Sigmoid colon (tissue), 4 donors: ENCODE data around the gene GP1BA.

Experiments used
- POLR2A ChIP-seq, 2 donors: fragments of 450-650 bp; IDR thresholded peaks; one replicate each; pipeline ENCODE4 v1.6.1; 2016; ENCODE audit warnings: antibody characterized with exemption in 2 of 2, mild to moderate bottlenecking in 2 of 2, moderate library complexity in 2 of 2
- POLR2AphosphoS5 ChIP-seq, 4 donors: sonication (generic); formaldehyde crosslinking; IDR thresholded peaks; one replicate each; pipeline ENCODE4 v1.6.1; 2017; ENCODE audit warnings: antibody characterized with exemption in 4 of 4
- TF ChIP-seq, protein P1 (sequence below), 4 experiments: fragments of 450-650 bp in 3 of 4; fragments of 200-600 bp in 1 of 4; IDR thresholded peaks; one replicate each; pipeline ENCODE4 v1.5.1; 2016 to 2019; ENCODE audit warnings: antibody characterized with exemption in 4 of 4, mild to moderate bottlenecking in 3 of 4, moderate library complexity in 2 of 4

DNA sequence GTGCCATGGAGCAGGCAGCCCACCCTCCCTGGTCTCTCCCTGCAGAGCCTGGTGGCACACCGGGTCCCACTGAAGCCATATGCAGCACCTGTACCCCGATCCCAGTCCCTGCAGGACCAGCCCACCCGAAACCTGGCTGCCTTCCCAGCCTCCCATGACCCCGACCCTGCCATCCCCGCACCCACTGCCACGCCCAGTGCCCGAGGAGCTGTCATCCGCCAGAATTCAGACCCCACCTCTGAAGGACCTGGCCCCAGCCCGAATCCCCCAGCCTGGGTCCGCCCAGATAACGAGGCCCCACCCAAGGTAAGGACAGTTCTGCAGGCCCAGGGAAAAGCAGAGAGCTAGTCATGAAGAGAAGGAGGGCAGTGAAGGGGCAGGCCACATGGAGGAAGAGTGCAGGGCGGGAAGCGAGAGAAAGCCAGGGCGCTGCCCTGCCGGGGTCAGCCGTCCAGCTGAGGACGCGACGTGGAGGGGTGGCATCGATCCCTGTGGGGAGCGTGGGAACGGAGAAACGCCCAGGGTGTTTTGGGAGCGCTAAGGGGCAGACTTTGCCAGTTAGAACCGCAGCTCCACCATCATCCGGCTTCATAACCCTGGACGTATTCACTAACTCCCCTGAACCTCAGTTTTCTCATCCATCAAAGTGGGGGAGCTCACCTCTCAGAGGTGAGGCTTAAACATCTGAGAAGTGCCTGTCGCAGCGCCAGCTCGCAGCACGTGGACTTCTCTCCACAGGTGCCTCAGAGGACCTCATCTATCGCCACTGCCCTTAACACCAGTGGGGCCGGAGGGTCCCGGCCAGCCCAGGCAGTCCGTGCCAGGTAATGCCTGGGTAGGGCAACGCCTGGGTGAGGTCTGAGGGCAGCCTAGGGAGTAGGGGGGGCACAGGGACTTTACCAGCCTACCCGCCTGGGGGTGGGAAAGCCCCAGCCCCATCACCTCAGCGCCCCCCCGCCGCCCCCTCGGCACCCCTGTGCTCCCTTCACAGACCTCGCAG, 40.4 kb upstream of the GP1BA start:
- TF ChIP-seq, protein P1, sequence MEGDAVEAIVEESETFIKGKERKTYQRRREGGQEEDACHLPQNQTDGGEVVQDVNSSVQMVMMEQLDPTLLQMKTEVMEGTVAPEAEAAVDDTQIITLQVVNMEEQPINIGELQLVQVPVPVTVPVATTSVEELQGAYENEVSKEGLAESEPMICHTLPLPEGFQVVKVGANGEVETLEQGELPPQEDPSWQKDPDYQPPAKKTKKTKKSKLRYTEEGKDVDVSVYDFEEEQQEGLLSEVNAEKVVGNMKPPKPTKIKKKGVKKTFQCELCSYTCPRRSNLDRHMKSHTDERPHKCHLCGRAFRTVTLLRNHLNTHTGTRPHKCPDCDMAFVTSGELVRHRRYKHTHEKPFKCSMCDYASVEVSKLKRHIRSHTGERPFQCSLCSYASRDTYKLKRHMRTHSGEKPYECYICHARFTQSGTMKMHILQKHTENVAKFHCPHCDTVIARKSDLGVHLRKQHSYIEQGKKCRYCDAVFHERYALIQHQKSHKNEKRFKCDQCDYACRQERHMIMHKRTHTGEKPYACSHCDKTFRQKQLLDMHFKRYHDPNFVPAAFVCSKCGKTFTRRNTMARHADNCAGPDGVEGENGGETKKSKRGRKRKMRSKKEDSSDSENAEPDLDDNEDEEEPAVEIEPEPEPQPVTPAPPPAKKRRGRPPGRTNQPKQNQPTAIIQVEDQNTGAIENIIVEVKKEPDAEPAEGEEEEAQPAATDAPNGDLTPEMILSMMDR (IDR thresholded peaks at IDR 0.05), result no peak
- no peak for TF ChIP-seq POLR2A (IDR thresholded peaks at IDR 0.05)
- TF ChIP-seq POLR2AphosphoS5 (IDR thresholded peaks at IDR 0.05), result no peak
